Testis (tissue), 3 donors: Measurements from ENCODE around the gene KRTAP1-5. TPM values are rescaled to one million over a fixed set of nuclear protein-coding genes. Genes with fewer than 3 reads are reported as not detected.

ENCODE experiments used
- DNase-seq: peaks from one replicate; pipeline ENCODE4 v3.0.0-alpha.2; 2019
- H3K27ac ChIP-seq, 2 donors: fragments of 200-600 bp; sonication (generic); one replicate each; pipeline ENCODE4 v1.5.1; 2019
- H3K27me3 ChIP-seq: fragments of 200-600 bp; sonication (generic); one replicate; pipeline ENCODE4 v1.5.1; 2019
- H3K36me3 ChIP-seq: fragments of 200-600 bp; sonication (generic); one replicate; pipeline ENCODE4 v1.5.1; 2017; ENCODE audit warnings: low read depth; ENCODE audit errors: missing control alignments
- H3K4me1 ChIP-seq: fragments of 200-600 bp; sonication (generic); one replicate; pipeline ENCODE4 v1.5.1; 2019
- H3K4me3 ChIP-seq, 2 donors: fragments of 200-600 bp; sonication (generic); one replicate each; pipeline ENCODE4 v1.5.1; 2017 to 2019
- H3K9me3 ChIP-seq: fragments of 200-600 bp; sonication (generic); one replicate; pipeline ENCODE4 v1.5.1; 2017
- CTCF ChIP-seq, 3 experiments: fragments of 450-650 bp in 2 of 3; fragments of 200-600 bp in 1 of 3; sonication (generic) in 1 of 3; IDR thresholded peaks; one replicate each; pipeline ENCODE4 v1.5.1; 2016 to 2019; ENCODE audit warnings: antibody characterized with exemption in 3 of 3, mild to moderate bottlenecking in 2 of 3, moderate library complexity in 1 of 3
- POLR2A ChIP-seq: fragments of 450-650 bp; IDR thresholded peaks from one replicate; pipeline ENCODE4 v1.6.1; 2017; ENCODE audit warnings: antibody characterized with exemption, mild to moderate bottlenecking, moderate library complexity
- WGBS, 2 donors: methylation state at CpG; one replicate each; pipeline ENCODE4 v1.1.5; 2018; 5-methylcytosine and 5-hydroxymethylcytosine counted together
- intact Hi-C: fragments of 100-400 bp; cut with DNase I; formaldehyde crosslinking; loops from one replicate; pipeline ENCODE4 v1.15.1; 2023; ENCODE audit warnings: low total_unique reads
- polyA plus RNA-seq: library from polyadenylated mRNA; stranded (reverse); fragments of 350-450 nt; fragmentation: Illumina TruSeq; extraction: RNeasy Lipid Tissue Mini Kit (QIAGEN cat#74804); gene quantifications from one replicate; pipeline ENCODE4 v1.2.3, GENCODE V29; 2014; ENCODE audit warnings: low read depth, low replicate concordance; ENCODE audit not compliant: insufficient read depth
- total RNA-seq, 2 donors: library from RNA; depleted of rRNA; stranded (reverse); fragments of >200 nt; gene quantifications; one replicate each; pipeline ENCODE4 v1.2.3, GENCODE V29; 2016

KRTAP1-5 gene
- total and polyA plus RNA-seq, 3 donors from 2014 or later, result not detected

GRCh38 chr17:41029633-41030245, 2.7 kb upstream of the KRTAP1-5 start, which contains the start of gene KRTAP1-4:
Gene KRTAP1-4 (minus strand): TSS chr17:41030195. CDS start chr17:41030078, 117 bp downstream.
- no peak within 1 kb of the TSS for H3K27ac ChIP-seq
- H3K27me3 ChIP-seq, result no peaks in the 10 kb centered on the region
- no peaks in the 10 kb centered on the region for H3K9me3 ChIP-seq
- TF ChIP-seq POLR2A (no peak), CTCF (IDR thresholded peaks at IDR 0.05) (no peak)
- WGBS, 2 donors, result 85 to 91% methylated on average over 3 to 12 of the region's 12 CpGs
- no peaks in the 10 kb centered on the region for H3K4me1 ChIP-seq
- no peak within 1 kb of the TSS for H3K4me3 ChIP-seq
- H3K36me3 ChIP-seq, result no peaks in the 10 kb centered on the region
- intact Hi-C loops, result no loop called here
- DNase-seq, result no peak

- intact Hi-C loops, result no loop called here
- no peaks in the 10 kb centered on the region for H3K9me3 ChIP-seq
- H3K27ac ChIP-seq, result no peak overlapping the region
- no peak for TF ChIP-seq POLR2A
- no peak for TF ChIP-seq CTCF (IDR thresholded peaks at IDR 0.05)
- H3K27me3 ChIP-seq, result no peaks in the 10 kb centered on the region
- H3K36me3 ChIP-seq, result no peaks in the 10 kb centered on the region
- H3K4me1 ChIP-seq, result no peaks in the 10 kb centered on the region
- H3K4me3 ChIP-seq, result no peak overlapping the region
- no peak for DNase-seq
- 75 to 87% methylated on average over 3 of the region's 3 CpGs for WGBS, 2 donors
These were observed 2.3 kb downstream of the KRTAP1-5 start for GRCh38 chr17:41024697-41025096.

- H3K4me3 ChIP-seq, result no peak overlapping the region
- H3K9me3 ChIP-seq, result no peaks in the 10 kb centered on the region
- H3K4me1 ChIP-seq, result no peaks in the 10 kb centered on the region
- DNase-seq, result no peak
- intact Hi-C loops, result no loop called here
- TF ChIP-seq POLR2A, result no peak
- no peak for TF ChIP-seq CTCF (IDR thresholded peaks at IDR 0.05)
- no peak overlapping the region for H3K27ac ChIP-seq
- no peaks in the 10 kb centered on the region for H3K27me3 ChIP-seq
- H3K36me3 ChIP-seq, result no peaks in the 10 kb centered on the region
These were observed 6.7 kb downstream of the KRTAP1-5 start for GRCh38 chr17:41020336-41020735.

GRCh38 chr17:41019415-41019814, 7.6 kb downstream of the KRTAP1-5 start:
- intact Hi-C loops, result no loop called here
- WGBS, 2 donors, result 92 to 93% methylated on average over 3 of the region's 3 CpGs
- Histone ChIP-seq H3K4me1 (no peaks in the 10 kb centered on the region), H3K36me3 (no peaks in the 10 kb centered on the region), H3K4me3 (no peak overlapping the region), H3K27me3 (no peaks in the 10 kb centered on the region), H3K9me3 (no peaks in the 10 kb centered on the region), H3K27ac (no peak overlapping the region)
- no peak for DNase-seq
- TF ChIP-seq POLR2A, result no peak
- no peak for TF ChIP-seq CTCF (IDR thresholded peaks at IDR 0.05)

GRCh38 chr17:41018541-41018940, 8.5 kb downstream of the KRTAP1-5 start:
- TF ChIP-seq CTCF (IDR thresholded peaks at IDR 0.05) (no peak), POLR2A (no peak)
- Histone ChIP-seq H3K4me3 (no peak overlapping the region), H3K9me3 (no peaks in the 10 kb centered on the region), H3K27me3 (no peaks in the 10 kb centered on the region), H3K27ac (no peak overlapping the region), H3K36me3 (no peaks in the 10 kb centered on the region), H3K4me1 (no peaks in the 10 kb centered on the region)
- 81 to 85% methylated on average over 3 of the region's 3 CpGs for WGBS, 2 donors
- intact Hi-C loops, result no loop called here
- no peak for DNase-seq
